Cerebellar nuclear complex (tissue), 1 donor: ENCODE data around the gene ABLIM2.
A peak's percentile ranks its signal among the peaks of the same experiment; 100 is the strongest.

Experiments
- DNase-seq, 2 experiments: peaks; one replicate each; lab custom pipeline; 2025; lab: John Stamatoyannopoulos, UW

The ABLIM2 gene

GRCh38 chr4:8158710-8159536, at the start of gene ABLIM2:
ABLIM2 (minus strand) TSS chr4:8158813; CDS start chr4:8158689, 124 bp downstream.
- peak; percentile 83 to 92 for DNase-seq

GRCh38 chr4:8207314-8207713, 48.7 kb upstream of the ABLIM2 start:
- no peak for DNase-seq

GRCh38 chr4:8205749-8206611, 47.4 kb upstream of the ABLIM2 start:
- no peak for DNase-seq

GRCh38 chr4:8205241-8205707, 46.7 kb upstream of the ABLIM2 start:
- no peak for DNase-seq

- DNase-seq, result no peak
These were observed 46.1 kb upstream of the ABLIM2 start for GRCh38 chr4:8204576-8205227.

- no peak for DNase-seq
These were observed 45.2 kb upstream of the ABLIM2 start for GRCh38 chr4:8203817-8204216.

GRCh38 chr4:8203052-8203401, 44.4 kb upstream of the ABLIM2 start:
- no peak for DNase-seq

- no peak for DNase-seq
These were observed 43.8 kb upstream of the ABLIM2 start for GRCh38 chr4:8202108-8203051.

- no peak for DNase-seq
These were observed 42.7 kb upstream of the ABLIM2 start for GRCh38 chr4:8201321-8201781.

- no peak for DNase-seq
These were observed 41.8 kb upstream of the ABLIM2 start for GRCh38 chr4:8200302-8200975.

- no peak for DNase-seq
These were observed 41.1 kb upstream of the ABLIM2 start for GRCh38 chr4:8199594-8200301.

- no peak for DNase-seq
These were observed 40.4 kb upstream of the ABLIM2 start, which contains the start of gene SH3TC1 for GRCh38 chr4:8198906-8199593. SH3TC1 (plus strand) TSS chr4:8199290; CDS start chr4:8205195, 5,905 bp downstream.

GRCh38 chr4:8198206-8198905, 39.7 kb upstream of the ABLIM2 start:
- no peak for DNase-seq

- DNase-seq, result no peak
These were observed 38.9 kb upstream of the ABLIM2 start for GRCh38 chr4:8197521-8197920.

GRCh38 chr4:8195841-8196458, 37.3 kb upstream of the ABLIM2 start:
- no peak for DNase-seq

GRCh38 chr4:8195431-8195830, 36.8 kb upstream of the ABLIM2 start:
- DNase-seq, result no peak

GRCh38 chr4:8194306-8195242, 36.0 kb upstream of the ABLIM2 start:
- DNase-seq, result no peak
